Bronchial epithelial cell (primary cell): Measurements from ENCODE around the gene RCE1. TPM values are rescaled to one million over a fixed set of nuclear protein-coding genes. Genes with fewer than 3 reads are reported as not detected.

ENCODE experiments used
- DNase-seq: peaks from one replicate; pipeline ENCODE4 v3.0.0-alpha.2; 2010; ENCODE audit warnings: low read depth
- FAIRE-seq: peaks from 2 replicates; lab custom pipeline; 2011; peaks lifted over from hg19 to GRCh38; lab: Jason Lieb, UNC
- H3K27me3 ChIP-seq: 2 replicates; pipeline ENCODE4 v1.5.1; 2011; ENCODE audit warnings: low read length; ENCODE audit not compliant: control insufficient read depth, insufficient read depth
- H3K36me3 ChIP-seq: 2 replicates; pipeline ENCODE4 v1.5.1; 2011; ENCODE audit warnings: low read length; ENCODE audit not compliant: control insufficient read depth, insufficient read depth
- H3K4me3 ChIP-seq: 2 replicates; pipeline ENCODE4 v1.5.1; 2011; ENCODE audit warnings: mild to moderate bottlenecking, low read depth, low read length, control low read depth
- total RNA-seq: library from RNA; depleted of rRNA; stranded (reverse); fragments of >200 nt; gene quantifications from 2 replicates; pipeline ENCODE4 v1.2.1, GENCODE V29; 2014
- TF ChIP-seq, protein P1 (sequence below): IDR thresholded peaks from 2 replicates; pipeline ENCODE4 v1.5.1; 2011; ENCODE audit warnings: mild to moderate bottlenecking, moderate library complexity, low read length, control low read depth, inconsistent platforms; ENCODE audit not compliant: insufficient read depth, severe bottlenecking

RCE1 gene
- total RNA-seq, 1 donor from 2014 or later: 17.4 TPM

DNA sequence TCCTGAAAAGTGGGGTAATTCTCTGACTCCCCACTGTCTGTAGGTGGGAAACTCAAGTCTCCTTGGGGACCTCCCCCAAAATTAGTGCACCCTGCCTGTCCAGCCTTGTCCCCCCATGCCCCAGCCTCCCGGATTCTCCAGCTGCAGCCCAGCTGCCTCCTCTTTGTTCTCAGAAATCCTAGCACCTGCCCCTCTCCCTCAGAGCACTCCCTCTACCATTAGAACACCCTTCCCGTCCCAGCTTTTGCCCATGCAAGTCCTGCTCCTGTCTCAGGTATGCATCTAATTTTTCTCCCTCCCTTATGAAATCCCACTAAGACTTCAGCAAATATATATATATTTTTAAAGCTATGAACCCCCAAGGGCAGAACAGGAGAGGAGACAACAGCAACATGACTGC is 50.9 kb downstream of the RCE1 start:
- TF ChIP-seq, protein P1, sequence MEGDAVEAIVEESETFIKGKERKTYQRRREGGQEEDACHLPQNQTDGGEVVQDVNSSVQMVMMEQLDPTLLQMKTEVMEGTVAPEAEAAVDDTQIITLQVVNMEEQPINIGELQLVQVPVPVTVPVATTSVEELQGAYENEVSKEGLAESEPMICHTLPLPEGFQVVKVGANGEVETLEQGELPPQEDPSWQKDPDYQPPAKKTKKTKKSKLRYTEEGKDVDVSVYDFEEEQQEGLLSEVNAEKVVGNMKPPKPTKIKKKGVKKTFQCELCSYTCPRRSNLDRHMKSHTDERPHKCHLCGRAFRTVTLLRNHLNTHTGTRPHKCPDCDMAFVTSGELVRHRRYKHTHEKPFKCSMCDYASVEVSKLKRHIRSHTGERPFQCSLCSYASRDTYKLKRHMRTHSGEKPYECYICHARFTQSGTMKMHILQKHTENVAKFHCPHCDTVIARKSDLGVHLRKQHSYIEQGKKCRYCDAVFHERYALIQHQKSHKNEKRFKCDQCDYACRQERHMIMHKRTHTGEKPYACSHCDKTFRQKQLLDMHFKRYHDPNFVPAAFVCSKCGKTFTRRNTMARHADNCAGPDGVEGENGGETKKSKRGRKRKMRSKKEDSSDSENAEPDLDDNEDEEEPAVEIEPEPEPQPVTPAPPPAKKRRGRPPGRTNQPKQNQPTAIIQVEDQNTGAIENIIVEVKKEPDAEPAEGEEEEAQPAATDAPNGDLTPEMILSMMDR: no peak

More for the DNA sequence above, 50.9 kb downstream of the RCE1 start:
- H3K27me3 ChIP-seq: no peaks in the 10 kb centered on the region
- no peak for DNase-seq
- no peak overlapping the region for H3K4me3 ChIP-seq
- H3K36me3 ChIP-seq: no peaks in the 10 kb centered on the region
- FAIRE-seq: no peak

Other genes starting within 250 kb of the RCE1 start
- 7.4 and 10.9 TPM in 2 replicates for gene RBM14, start 226.8 kb upstream of the RCE1 start, total RNA-seq
- 173 and 246 TPM in 2 replicates for gene RBM4, start 204.7 kb upstream of the RCE1 start, total RNA-seq
- 13.4 and 15.7 TPM in 2 replicates for gene RBM4B, start 165.6 kb upstream of the RCE1 start, total RNA-seq
- 38.7 and 67.3 TPM in 2 replicates for gene SPTBN2, start 114.2 kb upstream of the RCE1 start, total RNA-seq
- gene LRFN4, start 13.6 kb downstream of the RCE1 start, total RNA-seq: 13.1 and 16.3 TPM in 2 replicates
- gene PC, start 114.9 kb downstream of the RCE1 start, total RNA-seq: 12.4 and 14.2 TPM in 2 replicates
- gene C11orf86, start 131.9 kb downstream of the RCE1 start, total RNA-seq: not detected in 2 replicates
- 2.0 and 2.9 TPM in 2 replicates for gene SYT12, start 179.7 kb downstream of the RCE1 start, total RNA-seq
- gene RHOD, start 213.4 kb downstream of the RCE1 start, total RNA-seq: 222 and 247 TPM in 2 replicates